ENCODE measurements around the gene SV2C.

GRCh38 chr5:76356887-76357286, 273.7 kb downstream of the SV2C start:
- no peak for TF ChIP-seq CTCF (conservative IDR thresholded peaks at IDR 0.05)
- no peak for TF ChIP-seq ZFX (IDR thresholded peaks at IDR 0.05)
